NCI-H2107 treated with DMSO at 0.1 percent for 48 hours (cell line): ENCODE results near the gene CDK16.
"Not testable (repeated sequence)": the region's sequence is repeated elsewhere in the genome, so short reads cannot be mapped to it uniquely, and the experiment has no call there.

Source experiments
- DNase-seq: peaks from one replicate; lab custom pipeline; 2025; ENCODE audit not compliant: unreplicated experiment; lab: John Stamatoyannopoulos, UW

CDK16 gene

GRCh38 chrX:47247206-47247998, 28.9 kb downstream of the CDK16 start:
- DNase-seq = no peak

- no peak for DNase-seq
Observed at GRCh38 chrX:47247999-47248320, 29.5 kb downstream of the CDK16 start.

GRCh38 chrX:47248576-47248975, 30.1 kb downstream of the CDK16 start:
- DNase-seq = no peak

GRCh38 chrX:47250017-47250347, 31.5 kb downstream of the CDK16 start:
- no peak for DNase-seq

GRCh38 chrX:47257620-47258019, 39.1 kb downstream of the CDK16 start:
- DNase-seq = not testable (repeated sequence)

- no peak for DNase-seq
Observed at GRCh38 chrX:47264483-47265173, 46.1 kb downstream of the CDK16 start.

- no peak for DNase-seq
Observed at GRCh38 chrX:47266643-47267042, 48.2 kb downstream of the CDK16 start.

- no peak for DNase-seq
Observed at GRCh38 chrX:47272013-47272408, 53.5 kb downstream of the CDK16 start.

- no peak for DNase-seq
Observed at GRCh38 chrX:47273011-47273730, 54.7 kb downstream of the CDK16 start.

GRCh38 chrX:47278691-47279090, 60.2 kb downstream of the CDK16 start:
- DNase-seq = no peak
